ENCODE measurements around the gene DST.

Gene DST

DNA sequence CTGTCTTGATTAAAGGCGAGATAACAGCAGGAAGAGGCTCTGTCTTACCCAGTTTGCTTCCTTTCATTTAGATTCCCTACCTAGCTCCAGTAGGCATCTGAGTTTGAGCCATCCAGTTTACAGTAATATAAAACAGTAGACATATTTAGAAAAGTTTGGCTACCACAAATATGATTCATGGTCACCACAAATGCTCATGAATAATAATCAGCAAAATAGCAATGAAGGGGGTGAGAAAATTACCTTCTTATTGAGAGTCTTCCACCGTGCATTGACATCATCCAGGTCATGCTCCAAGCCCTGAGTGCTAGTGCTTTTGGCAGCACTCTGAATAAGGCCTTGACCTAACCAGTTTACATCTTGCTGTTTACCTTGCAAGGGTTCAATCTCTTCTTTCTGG is 106.2 kb downstream of the DST start:
- DNase-seq (ENCODE audit: low read depth), result no peak

DNA sequence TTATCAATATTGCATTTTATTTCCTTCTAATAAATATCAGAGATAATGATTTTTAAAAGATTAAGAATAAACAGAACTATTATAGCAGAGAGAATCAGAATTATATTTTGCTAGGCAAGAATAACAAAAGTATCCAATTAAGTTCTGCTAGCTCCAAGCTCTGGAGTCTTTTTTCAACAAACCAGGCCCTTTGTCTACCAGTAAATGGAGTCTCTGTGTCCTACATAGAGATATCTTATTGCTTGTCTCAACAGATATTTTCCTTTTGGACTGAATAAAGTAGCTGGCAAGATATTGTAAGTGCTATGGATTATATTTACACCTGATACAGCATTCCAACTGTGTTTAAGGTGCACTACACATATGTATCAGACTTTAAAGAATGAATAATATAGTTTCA is 107.1 kb downstream of the DST start:
- DNase-seq (ENCODE audit: low read depth), result no peak

DNA sequence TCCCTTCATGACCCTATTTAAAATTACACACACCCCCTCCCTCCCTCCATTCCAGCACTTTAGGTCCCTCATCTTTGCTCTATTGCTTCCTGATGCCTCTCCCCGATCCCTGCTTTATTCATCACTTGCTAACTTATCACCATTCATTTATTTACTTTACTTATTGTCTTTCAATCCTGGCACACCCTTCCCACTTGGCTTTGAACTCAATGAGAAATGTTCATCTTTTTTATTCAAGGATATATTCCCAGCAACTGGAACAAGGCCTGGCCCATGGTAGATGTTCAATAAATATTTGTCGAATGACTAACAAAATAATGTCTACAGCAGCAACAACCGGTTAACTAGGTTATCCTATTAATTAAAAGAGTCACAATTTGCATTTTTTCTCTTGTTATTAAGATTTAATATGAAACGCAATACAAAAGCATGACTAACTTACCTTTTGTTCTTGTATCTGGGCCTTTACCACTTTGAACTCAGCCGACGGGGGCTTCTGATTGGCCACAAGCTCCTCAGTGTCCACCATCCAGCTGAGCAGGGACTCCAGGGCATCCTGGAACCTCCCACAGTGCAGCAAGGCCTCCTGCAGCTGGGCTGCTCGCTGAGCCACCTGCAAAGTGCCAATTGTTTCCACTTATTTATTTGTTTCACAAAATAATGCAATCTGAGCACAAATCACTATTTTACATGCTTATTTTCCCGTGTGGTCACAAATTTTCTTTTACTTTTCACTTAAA is 107.8 kb downstream of the DST start:
- DNase-seq (ENCODE audit: low read depth), result no peak

DNA sequence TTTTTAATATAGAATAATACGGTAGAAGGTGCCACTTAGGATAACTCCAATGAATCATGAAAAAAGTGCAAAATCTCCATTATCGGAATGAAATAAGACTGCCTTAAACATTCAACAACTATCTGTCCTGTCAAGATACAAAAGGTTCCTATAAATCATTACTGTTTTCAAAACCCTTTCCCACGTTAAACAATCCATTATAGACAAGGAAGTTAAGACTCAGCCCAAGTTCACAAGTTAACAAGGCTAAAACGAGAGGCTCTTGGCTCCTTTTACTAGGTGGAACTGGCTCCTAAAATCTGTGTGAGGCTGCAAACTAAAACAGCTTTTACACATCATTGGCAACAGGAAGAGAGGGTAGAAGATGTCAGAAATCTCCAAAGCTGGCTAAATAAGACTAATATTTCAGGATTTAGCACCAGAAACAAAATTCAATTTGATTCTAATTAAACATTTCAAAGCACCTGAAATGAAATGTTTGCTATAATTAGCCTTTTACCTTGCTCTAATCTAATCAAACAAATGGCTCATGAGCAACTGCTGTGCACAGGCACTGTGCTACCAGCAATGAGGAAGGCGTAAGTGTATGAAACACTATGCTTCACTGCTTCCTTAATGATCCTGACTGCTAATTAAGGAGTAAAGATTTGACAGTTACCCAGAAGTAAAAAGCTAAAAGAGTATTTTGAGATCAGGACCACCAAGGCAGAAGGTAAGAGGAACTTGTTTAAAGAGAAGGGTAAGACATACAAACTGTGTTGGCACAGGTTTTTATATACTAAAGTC is 109.7 kb downstream of the DST start:
- DNase-seq (ENCODE audit: low read depth), result no peak

DNA sequence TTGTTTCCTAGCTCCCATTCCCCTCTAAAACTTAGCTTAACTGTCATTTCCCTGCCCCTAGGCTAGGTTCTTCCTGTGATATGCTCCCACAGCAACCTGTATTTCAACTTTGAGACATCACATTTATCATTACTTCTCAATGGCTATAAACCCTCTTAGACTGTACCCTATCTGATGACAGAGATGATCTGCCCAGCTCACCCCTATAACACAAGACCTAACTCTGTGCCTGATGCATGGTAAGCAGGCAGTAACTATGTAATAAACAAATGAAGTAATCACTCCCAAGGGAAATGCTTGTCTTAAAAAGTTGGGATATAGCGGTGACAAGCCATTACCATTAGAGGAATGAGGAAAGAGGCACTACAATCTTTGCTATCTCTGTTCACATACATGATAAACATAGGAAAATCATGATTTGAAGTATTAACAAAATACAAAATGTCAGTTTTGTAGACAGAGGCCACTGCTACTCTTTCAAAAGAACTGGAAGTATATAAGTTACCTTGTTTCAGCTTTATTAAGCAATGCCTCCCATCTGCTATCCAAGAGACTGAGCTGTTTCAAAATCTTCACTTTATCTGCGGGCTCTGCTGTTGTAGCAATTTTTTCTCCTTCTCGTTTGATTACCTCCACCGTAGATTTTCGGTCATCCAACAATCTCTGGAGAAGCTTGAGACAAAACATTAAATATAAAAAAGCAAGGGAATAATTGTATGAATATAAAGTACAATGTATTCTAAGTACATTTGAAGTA is 110.7 kb downstream of the DST start:
- DNase-seq (ENCODE audit: low read depth), result no peak

DNA sequence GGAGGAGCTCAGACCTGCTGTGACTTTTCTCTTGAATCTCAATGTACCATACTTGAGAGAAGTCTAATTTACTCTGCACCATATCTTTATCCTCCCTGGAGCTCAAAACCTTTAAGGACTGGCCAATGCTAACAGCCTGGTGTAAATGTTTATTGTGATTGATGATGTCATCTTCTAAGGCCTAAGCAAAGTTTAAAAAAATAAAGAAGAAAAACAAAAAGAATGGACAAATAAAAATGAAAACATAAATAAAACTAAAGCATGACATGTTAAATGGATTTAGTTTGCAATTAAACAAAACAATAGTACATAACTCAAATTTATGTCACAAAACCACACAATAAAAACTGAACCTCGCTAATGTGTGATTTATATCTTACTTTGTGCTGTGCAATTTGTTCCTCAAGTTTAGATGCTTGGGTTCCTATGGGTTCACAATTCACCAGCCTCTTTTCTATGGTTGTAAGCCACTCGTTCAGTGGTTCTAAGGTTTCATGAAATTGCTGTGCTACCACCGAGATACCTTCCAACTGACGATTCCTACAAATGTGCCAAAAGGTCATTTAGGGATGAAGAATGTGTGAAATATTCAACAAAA is 113.0 kb downstream of the DST start:
- DNase-seq (ENCODE audit: low read depth), result no peak

DNA sequence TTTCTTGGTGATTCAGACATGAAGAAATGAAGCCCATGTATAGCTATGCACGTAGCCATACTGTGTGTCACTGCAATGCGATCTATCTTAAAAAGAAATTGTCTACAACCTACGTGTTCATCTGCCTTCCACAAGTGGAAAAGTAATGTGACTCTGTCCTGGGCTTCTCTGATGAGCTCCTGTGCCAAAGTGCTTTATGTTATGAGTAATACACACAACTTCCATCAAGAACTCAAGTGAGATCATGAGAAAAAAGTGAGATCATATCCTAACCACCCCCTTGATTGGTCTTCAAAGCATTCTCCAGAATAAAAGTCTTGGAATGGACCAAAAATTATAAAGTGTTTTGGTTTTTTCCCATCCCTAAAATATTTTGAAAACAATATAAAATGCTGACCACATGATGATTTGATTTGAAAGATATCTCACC is 114.3 kb downstream of the DST start:
- DNase-seq (ENCODE audit: low read depth), result no peak

DNA sequence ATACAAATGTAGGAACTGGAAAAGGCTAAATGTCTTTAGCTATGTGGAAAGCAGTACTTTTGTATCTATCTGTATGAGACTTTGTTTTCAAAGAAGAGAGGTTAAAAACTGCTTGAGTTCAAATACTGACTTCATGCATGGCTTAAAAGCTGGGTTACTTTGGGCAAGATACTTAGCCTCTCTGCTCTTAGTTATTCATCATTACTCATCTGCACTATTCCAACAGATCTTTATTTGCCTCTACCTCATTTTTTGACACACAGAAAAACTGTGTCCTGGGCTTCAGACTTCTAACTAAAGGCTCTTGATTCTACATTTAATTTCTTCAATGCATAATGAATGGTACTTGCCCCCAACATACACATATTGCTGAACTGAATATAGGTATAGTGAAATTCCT is 114.8 kb downstream of the DST start:
- DNase-seq (ENCODE audit: low read depth), result no peak

DNA sequence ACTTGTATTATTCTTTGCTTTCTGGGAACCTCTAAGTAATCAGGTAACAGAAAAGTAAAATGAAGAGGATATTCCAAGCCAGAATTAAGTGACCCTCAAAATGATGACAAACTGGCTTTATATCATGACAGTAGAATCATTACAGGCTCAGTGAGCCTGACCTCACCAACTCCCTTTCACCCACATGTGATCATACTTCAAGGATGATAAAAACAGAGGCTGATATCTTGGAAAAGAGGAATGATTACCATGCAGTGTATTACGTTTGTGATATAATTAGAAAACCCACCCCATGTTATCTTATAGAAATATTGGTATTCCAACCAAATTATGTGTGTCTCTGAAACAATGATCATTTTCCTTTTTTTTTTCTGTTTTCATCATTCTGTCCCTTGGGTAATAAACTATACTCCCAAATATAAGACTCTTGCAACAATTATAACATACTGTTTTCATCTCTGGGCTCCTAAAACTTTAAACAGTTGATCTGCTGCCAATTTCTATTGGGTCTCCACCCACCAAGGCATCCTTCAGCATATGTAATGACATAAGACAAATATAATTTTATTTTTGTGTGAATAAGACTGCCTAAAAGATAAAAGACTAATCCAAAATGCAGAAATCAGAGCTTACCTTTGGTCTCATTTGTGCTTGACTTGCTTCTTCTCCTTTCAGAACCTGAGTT is 115.7 kb downstream of the DST start:
- DNase-seq (ENCODE audit: low read depth), result no peak

DNA sequence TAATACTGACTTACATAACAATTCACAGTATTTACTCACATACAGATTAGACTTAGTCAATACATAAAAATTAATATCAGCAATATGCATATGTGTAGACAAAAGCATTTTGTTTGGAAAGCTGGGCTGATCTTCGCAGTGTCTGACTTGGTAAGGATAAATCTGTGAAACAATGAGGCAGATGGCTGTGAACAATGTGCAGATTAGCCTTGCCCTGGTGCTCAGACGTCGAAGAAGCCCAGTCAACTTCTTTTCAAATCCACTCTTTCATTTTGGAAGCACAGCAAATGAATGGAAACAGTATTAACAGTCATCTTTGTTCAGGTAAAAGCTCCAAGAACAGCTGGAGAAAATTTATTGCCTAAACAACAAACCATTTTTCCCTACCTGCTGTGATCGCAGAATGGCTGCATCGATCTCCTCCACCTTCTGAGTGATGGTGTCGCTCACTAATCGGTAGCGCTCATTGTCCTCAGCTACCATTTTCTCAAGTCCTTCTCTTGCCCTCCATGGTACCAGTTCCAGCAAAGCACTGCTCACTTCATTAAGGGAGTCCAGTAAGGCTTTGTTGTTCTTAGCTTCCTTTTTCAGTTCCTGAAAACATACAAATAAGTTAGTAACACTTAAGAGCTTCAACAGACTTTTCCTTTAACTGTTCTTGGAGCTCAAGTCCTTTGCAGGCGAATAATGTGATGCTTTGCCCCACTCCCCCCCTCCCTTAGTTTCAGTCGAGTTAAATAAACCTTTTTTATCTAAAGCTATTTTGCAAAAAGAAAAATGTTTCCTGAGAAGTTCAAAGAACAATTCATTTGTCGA is 116.5 kb downstream of the DST start:
- DNase-seq (ENCODE audit: low read depth), result no peak

DNA sequence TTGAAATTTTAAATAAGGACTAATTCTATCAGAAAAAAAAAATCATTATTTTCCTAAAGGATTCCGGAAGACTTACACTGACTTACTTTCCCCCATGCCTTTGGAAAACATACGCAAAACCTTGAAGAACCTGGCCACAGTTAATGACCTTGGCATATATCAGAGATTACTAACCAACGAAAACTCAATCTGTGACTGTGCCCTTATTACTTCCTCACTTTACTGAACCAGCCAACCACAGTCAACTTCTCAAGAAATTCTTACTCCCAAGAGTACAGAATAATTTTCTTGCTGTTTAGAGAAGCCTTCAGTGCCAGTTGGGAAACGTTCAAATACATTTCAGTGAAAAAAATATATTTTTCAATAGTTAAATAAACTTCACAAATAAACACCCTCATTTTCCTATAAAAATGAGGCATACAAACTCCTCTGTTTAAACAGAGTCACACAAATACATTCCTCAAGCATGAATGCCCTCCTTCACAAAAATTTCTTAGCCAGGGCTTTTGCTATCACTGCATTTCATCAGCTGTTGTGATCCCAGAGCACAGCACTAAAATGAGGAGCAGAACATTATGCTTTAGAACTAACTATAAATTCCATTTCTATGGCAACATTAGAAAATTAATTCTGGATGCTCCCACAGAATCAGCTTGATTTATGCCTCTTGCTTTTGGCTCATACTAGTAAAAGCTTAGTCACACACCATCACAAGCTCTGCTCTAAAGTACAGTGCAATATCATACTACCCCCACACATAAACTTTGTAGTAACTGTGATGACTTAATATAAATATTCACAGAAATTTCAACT is 117.6 kb downstream of the DST start:
- DNase-seq (ENCODE audit: low read depth), result no peak

DNA sequence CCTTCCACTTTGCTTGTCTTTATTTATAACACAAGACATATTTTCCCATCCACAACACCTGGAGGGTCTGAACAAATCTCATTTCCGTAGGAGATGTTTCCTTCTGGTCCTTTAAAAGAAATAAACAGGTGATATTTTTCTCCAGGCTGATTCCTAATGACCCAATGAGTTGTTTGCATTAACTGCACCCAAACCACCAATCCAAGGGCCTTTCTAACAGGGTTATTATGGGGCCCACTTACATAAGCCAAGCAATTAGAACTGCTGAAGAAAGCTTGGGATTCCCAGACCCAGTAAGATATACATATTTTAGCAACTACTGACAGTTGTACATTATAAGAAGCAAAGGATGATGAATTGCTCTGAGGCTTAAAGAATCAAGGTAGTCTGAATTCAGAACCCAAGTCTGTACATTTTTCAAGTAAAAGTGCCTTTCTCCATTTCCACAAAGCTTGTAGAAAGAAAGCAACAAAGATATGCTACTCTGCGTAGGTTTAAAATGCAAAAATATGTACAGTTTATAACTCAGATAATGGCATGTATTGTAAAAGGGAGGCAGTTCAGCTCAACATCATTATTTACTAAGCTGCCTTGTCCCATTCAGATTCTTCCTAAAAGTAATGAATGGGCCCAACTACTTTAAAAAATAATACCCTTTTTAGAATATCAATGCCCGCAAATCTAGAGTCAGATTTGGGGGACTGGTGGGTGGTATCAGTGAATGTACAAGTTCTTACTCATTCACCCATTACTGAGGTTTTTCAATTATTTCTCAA is 120.0 kb downstream of the DST start:
- DNase-seq (ENCODE audit: low read depth), result no peak

DNA sequence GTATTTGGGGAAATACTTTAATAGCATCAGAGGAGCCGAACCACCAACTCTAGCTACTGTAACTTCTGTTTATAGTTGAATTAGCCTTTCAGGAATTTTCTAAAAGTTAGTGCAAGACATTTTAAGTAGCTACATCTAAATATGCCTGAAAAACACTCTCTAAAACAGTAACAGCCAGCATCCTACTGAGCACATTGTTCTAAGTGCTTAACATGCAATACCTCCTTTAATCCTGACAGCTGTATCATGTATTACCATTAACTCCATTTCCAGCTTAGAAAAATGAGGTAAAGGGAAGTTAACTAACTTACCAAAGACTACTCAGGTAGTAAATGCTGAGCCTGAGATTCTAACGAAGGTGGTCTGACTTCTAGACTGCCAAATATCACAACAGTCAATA is 120.7 kb downstream of the DST start:
- DNase-seq (ENCODE audit: low read depth), result no peak

DNA sequence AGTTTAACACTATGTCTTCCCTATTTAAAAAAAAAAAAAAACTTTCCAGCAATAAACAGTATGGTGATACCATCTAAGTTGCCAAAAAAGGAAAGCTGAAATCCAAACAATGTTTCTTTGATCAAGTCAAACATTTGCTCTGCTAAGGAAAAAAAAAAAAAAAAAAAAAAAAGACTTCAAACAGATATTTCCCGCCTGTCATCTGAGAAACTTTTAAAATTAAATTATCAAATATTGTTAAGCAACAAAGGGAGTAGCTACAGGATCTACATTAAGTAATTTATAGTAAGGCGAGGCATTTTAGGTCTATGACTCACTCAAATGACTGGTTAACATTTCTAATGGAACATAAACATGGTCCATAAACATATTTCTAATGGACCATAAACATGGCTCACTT is 121.2 kb downstream of the DST start:
- no peak for DNase-seq (ENCODE audit: low read depth)

DNA sequence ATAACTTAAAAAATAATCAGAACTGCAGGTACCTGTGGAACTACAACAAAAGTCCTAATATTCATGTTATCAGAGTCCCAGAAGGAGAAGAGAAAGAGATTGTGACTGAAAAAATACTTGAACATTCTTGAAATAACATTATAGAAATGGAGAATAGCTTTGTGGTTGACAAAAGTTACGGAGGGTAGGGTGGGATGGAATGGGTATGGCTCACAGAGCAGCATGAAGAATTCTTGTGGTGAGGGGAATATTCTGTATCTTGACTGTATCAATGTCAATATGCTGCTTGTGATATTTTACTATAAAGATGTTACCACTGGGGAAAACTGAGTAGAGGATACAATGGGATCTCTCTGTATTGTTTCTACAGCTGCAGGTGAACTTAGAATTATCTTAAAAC is 122.5 kb downstream of the DST start:
- no peak for DNase-seq (ENCODE audit: low read depth)

DNA sequence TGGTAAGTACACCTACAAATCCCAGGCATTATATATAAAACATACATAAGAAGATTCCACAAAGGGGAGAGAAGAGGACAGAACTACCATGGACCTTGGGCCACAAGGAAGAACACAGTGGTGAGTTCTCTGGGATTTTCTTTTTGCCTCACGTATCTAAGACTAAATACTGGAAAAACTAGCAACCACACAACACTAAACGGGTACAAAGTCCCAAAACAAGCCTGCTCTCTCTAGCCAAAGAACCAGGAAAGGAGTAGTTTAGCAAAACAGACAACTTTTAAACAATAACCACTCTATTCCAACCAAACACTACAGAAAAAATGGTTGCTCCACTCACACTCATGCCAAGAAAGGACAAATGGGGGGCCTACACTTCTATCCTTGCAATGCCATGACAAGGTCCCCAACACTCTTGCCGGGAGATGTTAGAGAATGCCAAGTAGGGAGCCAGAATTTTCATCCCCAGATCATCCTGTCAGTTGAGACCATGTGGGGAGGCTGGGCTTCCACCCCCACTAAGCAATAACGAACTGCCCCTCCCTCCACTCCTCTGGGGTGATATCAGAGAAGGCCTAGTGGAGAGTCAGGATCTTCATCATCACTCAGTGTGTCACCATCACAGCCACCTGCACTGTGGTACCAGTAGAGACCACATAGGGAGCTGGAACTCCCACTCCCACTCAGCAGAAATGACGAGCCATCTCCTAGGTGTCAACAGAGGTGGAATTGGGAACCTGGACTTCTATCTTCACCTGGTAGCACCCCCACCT is 123.5 kb downstream of the DST start:
- no peak for DNase-seq (ENCODE audit: low read depth)

DNA sequence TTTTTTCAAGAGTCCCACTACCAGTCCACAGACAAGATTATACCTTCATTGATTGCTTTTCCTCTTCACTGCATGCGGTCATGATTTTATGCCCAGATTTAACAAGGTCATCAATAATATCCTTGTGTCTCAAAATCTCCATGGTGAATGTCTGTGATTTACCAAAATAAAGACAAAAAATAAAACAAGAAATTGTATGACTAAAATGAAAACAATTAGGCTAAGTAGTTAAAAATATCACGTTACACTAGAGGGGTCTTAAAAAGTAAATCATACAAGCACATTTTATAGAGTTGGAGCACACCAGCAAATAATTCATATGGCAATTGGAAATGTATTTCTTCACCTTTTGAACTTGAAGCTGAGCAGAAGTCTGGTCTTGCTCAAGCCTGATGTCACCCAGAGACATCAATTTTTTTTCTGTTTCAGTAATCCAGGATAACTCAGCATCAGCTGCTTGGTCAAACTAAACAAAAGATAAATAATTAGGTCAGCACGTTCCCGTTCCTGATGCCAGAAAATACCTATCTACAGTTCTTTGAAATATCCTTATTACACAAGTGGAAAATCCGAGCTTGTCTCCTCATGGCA is 125.4 kb downstream of the DST start:
- no peak for DNase-seq (ENCODE audit: low read depth)

DNA sequence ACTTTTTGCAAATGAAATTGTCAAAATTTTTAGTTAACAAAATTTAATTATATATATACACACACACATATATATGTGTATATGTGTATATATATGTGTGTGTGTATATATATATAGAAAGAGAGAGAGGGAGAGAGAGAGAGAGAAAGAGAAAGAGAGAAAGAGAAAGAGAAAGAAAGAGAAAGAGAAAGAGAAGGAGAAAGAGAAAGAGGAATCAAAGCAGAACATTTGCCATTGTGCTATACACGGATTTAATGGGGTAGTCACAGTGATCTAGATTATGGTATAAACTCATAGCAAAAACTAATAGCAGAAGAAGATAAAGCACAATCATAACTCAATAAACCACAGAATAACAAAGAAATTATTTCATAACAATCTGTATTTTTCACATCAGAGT is 126.7 kb downstream of the DST start:
- no peak for DNase-seq (ENCODE audit: low read depth)
